Osteocyte (in vitro differentiated cells): ENCODE measurements around the gene MON1B. TPM values are rescaled to one million over a fixed set of nuclear protein-coding genes. Genes with fewer than 3 reads are reported as not detected.
"Not testable (repeated sequence)": the region's sequence is repeated elsewhere in the genome, so short reads cannot be mapped to it uniquely, and the experiment has no call there.

Experiments
- DNase-seq: peaks from one replicate; pipeline ENCODE4 v3.0.0; 2021; ENCODE audit warnings: mixed read lengths; ENCODE audit not compliant: unreplicated experiment; ENCODE audit errors: extremely low spot score
- H3K27ac Mint-ChIP-seq: one replicate; pipeline ENCODE4 v1.8.0; 2021; ENCODE audit warnings: mild to moderate bottlenecking, mixed read lengths; ENCODE audit not compliant: unreplicated experiment
- H3K27me3 Mint-ChIP-seq: one replicate; pipeline ENCODE4 v1.8.0; 2021; ENCODE audit warnings: mixed read lengths; ENCODE audit not compliant: unreplicated experiment
- H3K36me3 Mint-ChIP-seq: one replicate; pipeline ENCODE4 v1.8.0; 2021; ENCODE audit warnings: mixed read lengths; ENCODE audit not compliant: unreplicated experiment
- H3K4me1 Mint-ChIP-seq: one replicate; pipeline ENCODE4 v1.8.0; 2021; ENCODE audit warnings: mixed read lengths; ENCODE audit not compliant: unreplicated experiment
- H3K4me3 Mint-ChIP-seq: one replicate; pipeline ENCODE4 v1.8.0; 2021; ENCODE audit warnings: mild to moderate bottlenecking, moderate library complexity, mixed read lengths; ENCODE audit not compliant: unreplicated experiment
- H3K9me3 Mint-ChIP-seq: one replicate; pipeline ENCODE4 v1.8.0; 2021; ENCODE audit warnings: mixed read lengths; ENCODE audit not compliant: unreplicated experiment
- CTCF ChIP-seq: fragments of 200-600 bp; sonication (generic); IDR thresholded peaks from 2 replicates; pipeline ENCODE4 v1.5.0; 2021; ENCODE audit warnings: antibody characterized with exemption, mild to moderate bottlenecking, moderate library complexity
- total RNA-seq: library from RNA; stranded (reverse); gene quantifications from 2 replicates; pipeline ENCODE4 v1.2.1, GENCODE V29; 2021

MON1B gene
- total RNA-seq, 1 donor from 2014 or later = 35.2 TPM

- DNase-seq = no peak
- H3K4me3 Mint-ChIP-seq = no peak overlapping the region
- peaks cover 46% of the 10 kb centered on the region for H3K27me3 Mint-ChIP-seq
- no peak for TF ChIP-seq CTCF
- no peak overlapping the region for H3K27ac Mint-ChIP-seq
- H3K9me3 Mint-ChIP-seq = no peaks in the 10 kb centered on the region
- no peaks in the 10 kb centered on the region for H3K36me3 Mint-ChIP-seq
- H3K4me1 Mint-ChIP-seq = no peaks in the 10 kb centered on the region
Observed at GRCh38 chr16:77170805-77171204, 20.2 kb upstream of the MON1B start.

GRCh38 chr16:77171745-77172635 lies 19.0 kb upstream of the MON1B start:
- Mint-ChIP-seq H3K4me1 (no peaks in the 10 kb centered on the region), H3K4me3 (no peak overlapping the region), H3K9me3 (no peaks in the 10 kb centered on the region), H3K27ac (no peak overlapping the region), H3K27me3 (peaks cover 51% of the 10 kb centered on the region), H3K36me3 (no peaks in the 10 kb centered on the region)
- no peak for DNase-seq
- TF ChIP-seq CTCF = peak; percentile 73

- TF ChIP-seq CTCF = no peak
- H3K27ac Mint-ChIP-seq = no peak overlapping the region
- H3K4me1 Mint-ChIP-seq = no peaks in the 10 kb centered on the region
- no peak for DNase-seq
- peaks cover 54% of the 10 kb centered on the region for H3K27me3 Mint-ChIP-seq
- H3K36me3 Mint-ChIP-seq = no peaks in the 10 kb centered on the region
- no peaks in the 10 kb centered on the region for H3K9me3 Mint-ChIP-seq
- H3K4me3 Mint-ChIP-seq = no peak overlapping the region
Observed at GRCh38 chr16:77172951-77173350, 18.0 kb upstream of the MON1B start.

- no peaks in the 10 kb centered on the region for H3K36me3 Mint-ChIP-seq
- peaks cover 51% of the 10 kb centered on the region for H3K27me3 Mint-ChIP-seq
- DNase-seq = no peak
- no peak overlapping the region for H3K27ac Mint-ChIP-seq
- no peaks in the 10 kb centered on the region for H3K4me1 Mint-ChIP-seq
- no peaks in the 10 kb centered on the region for H3K9me3 Mint-ChIP-seq
- TF ChIP-seq CTCF = no peak
- H3K4me3 Mint-ChIP-seq = no peak overlapping the region
Observed at GRCh38 chr16:77183137-77183536, 7.9 kb upstream of the MON1B start.

- not testable (repeated sequence) for H3K9me3 Mint-ChIP-seq, H3K27ac Mint-ChIP-seq
Observed at GRCh38 chr16:77186298-77186697, 4.7 kb upstream of the MON1B start.

More at GRCh38 chr16:77186298-77186697, 4.7 kb upstream of the MON1B start:
- H3K27me3 Mint-ChIP-seq = peaks cover 48% of the 10 kb centered on the region
- not testable (repeated sequence) for DNase-seq, H3K36me3 Mint-ChIP-seq, H3K4me1 Mint-ChIP-seq, H3K4me3 Mint-ChIP-seq
